ENCODE results near the gene OR2T6.
"Not testable (repeated sequence)": the region's sequence is repeated elsewhere in the genome, so short reads cannot be mapped to it uniquely, and the experiment has no call there.

DNA sequence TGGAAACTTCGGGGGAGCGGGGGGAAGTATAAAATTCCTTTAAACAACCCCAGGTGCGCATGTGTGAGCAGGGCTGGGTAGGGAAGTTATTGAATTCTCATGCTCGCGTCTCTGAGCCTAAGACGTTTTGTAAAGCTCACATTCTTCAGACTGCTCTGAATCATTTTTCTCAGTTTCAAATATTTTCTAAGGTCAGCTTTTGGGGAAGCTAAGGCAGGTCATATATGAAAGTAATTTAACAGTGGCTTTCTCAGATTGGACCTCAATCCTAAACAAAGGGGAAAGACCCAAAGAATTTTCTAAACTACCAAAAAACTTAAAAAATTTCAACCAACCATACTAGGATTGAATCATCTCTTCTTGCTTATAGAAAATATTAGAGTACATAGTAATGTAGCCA, 59.4 kb downstream of the OR2T6 start:
- TF ChIP-seq EP300, CTCF, POLR2A (IDR thresholded peaks at IDR 0.05): not testable (repeated sequence)
